ENCODE results near the gene PLPP4. TPM values are rescaled to one million over a fixed set of nuclear protein-coding genes. Genes with fewer than 3 reads are reported as not detected.

The PLPP4 gene
- total and polyA plus RNA-seq, 2 of the 13 experiments (the other 11 are each of a cell fraction or from before 2014, with no cell fraction given): not detected

- TF ChIP-seq ZFAT (CRISPR knock-in tag; conservative IDR thresholded peaks at IDR 0.05) (no peak), ZNF484 (CRISPR knock-in tag; IDR thresholded peaks at IDR 0.05; ENCODE audit: borderline replicate concordance, low read depth) (no peak), TFAP4 (IDR thresholded peaks at IDR 0.05; ENCODE audit: borderline replicate concordance, low read depth) (no peak), TOE1 (CRISPR knock-in tag; IDR thresholded peaks at IDR 0.05) (no peak), GABPA (IDR thresholded peaks at IDR 0.05; ENCODE audit: low read depth, low read length) (no peak), GABPA (CRISPR knock-in tag; IDR thresholded peaks at IDR 0.05; ENCODE audit: low read depth) (no peak), GTF3A (CRISPR knock-in tag; conservative IDR thresholded peaks at IDR 0.05) (no peak), ZEB1 (IDR thresholded peaks at IDR 0.05; ENCODE audit: insufficient replicate concordance, low read depth) (no peak), ZHX2 (IDR thresholded peaks at IDR 0.05; ENCODE audit: low read depth) (no peak), ZHX2 (CRISPR knock-in tag; IDR thresholded peaks at IDR 0.05; ENCODE audit: borderline replicate concordance) (no peak), SRSF4 (IDR thresholded peaks at IDR 0.05; ENCODE audit: low read depth, low read length, poor library complexity, severe bottlenecking) (no peak), E2F1 (CRISPR knock-in tag; IDR thresholded peaks at IDR 0.05) (no peak)
These were observed 153.8 kb downstream of the PLPP4 start (continued) for GRCh38 chr10:120610791-120611190.

All from HepG2 (cell line).